Esophagus squamous epithelium (tissue), 4 donors: ENCODE results near the gene RSPO3.

Experiments
- POLR2A ChIP-seq, 4 donors: fragments of 450-650 bp; IDR thresholded peaks; one replicate each; pipeline ENCODE4 v1.6.1; 2017; ENCODE audit warnings: antibody characterized with exemption in 4 of 4, mild to moderate bottlenecking in 4 of 4, moderate library complexity in 3 of 4
- TF ChIP-seq, protein P1 (sequence below), 6 experiments: fragments of 450-650 bp in 4 of 6; fragments of 200-600 bp in 2 of 6; sonication (generic) in 2 of 6; IDR thresholded peaks; one replicate each; pipeline ENCODE4 v1.5.1; 2016 to 2019; ENCODE audit warnings: antibody characterized with exemption in 6 of 6, mild to moderate bottlenecking in 4 of 6, moderate library complexity in 4 of 6

DNA sequence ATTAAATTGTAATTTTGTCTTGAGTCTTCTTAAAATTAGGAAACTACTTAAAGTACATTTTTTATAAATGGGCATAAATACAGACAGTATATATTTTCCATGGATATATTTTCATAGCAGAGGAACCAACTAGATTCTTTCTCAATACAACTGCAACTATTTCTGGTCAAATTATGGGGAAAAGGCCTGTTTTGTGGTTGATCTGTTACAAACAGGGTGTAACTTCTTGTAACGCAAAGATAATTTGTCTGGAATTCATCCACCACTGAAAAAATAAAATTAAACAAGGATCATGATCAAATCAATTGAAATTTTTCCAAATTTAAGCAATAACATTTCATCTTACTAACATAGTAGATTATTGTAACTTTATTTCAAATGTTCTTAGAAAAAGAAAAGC, 81.0 kb downstream of the RSPO3 start:
- no peak for TF ChIP-seq POLR2A (IDR thresholded peaks at IDR 0.05)
- TF ChIP-seq, protein P1, sequence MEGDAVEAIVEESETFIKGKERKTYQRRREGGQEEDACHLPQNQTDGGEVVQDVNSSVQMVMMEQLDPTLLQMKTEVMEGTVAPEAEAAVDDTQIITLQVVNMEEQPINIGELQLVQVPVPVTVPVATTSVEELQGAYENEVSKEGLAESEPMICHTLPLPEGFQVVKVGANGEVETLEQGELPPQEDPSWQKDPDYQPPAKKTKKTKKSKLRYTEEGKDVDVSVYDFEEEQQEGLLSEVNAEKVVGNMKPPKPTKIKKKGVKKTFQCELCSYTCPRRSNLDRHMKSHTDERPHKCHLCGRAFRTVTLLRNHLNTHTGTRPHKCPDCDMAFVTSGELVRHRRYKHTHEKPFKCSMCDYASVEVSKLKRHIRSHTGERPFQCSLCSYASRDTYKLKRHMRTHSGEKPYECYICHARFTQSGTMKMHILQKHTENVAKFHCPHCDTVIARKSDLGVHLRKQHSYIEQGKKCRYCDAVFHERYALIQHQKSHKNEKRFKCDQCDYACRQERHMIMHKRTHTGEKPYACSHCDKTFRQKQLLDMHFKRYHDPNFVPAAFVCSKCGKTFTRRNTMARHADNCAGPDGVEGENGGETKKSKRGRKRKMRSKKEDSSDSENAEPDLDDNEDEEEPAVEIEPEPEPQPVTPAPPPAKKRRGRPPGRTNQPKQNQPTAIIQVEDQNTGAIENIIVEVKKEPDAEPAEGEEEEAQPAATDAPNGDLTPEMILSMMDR (IDR thresholded peaks at IDR 0.05): no peak
